GM12891 (cell line): ENCODE data around the gene TMEM144.

ENCODE experiments used
- POLR2A ChIP-seq: IDR thresholded peaks from 2 replicates; pipeline ENCODE4 v1.6.1; 2011; ENCODE audit warnings: low read depth, low read length, control low read depth
- POLR2AphosphoS5 ChIP-seq: IDR thresholded peaks from 2 replicates; pipeline ENCODE4 v1.6.1; 2011; ENCODE audit warnings: low read depth, low read length, control low read depth

DNA sequence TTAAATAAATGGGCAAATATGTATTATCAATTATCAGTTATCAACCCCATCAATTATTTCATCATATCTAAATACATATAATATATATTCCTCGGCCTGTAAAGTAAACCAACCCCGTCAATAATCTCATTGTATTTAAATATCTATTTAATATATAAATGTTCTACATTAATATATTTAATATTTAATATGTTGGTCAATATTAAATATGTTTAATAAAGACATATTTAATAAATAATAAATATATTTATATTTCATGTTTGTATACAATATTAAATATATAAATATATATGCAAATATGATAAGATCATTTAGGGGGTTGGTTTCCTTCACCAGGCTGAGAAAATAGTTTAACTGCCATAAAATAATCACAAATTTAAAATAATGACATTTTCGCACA is 6.4 kb upstream of the TMEM144 start:
- TF ChIP-seq POLR2A: no peak
- TF ChIP-seq POLR2AphosphoS5: no peak
